Liver (tissue), 9 donors: ENCODE data around the gene ZSWIM6. TPM values are rescaled to one million over a fixed set of nuclear protein-coding genes. Genes with fewer than 3 reads are reported as not detected.

Experiments
- DNase-seq: peaks from one replicate; pipeline ENCODE4 v3.0.0-alpha.2; 2017; ENCODE audit warnings: low spot score
- H3K27ac ChIP-seq, 2 donors: one replicate each; pipeline ENCODE4 v1.7.0; 2013; ENCODE audit warnings: inconsistent platforms in 2 of 2, low read length in 2 of 2, control low read depth in 1 of 2, low read depth in 1 of 2, mild to moderate bottlenecking in 1 of 2
- H3K27me3 ChIP-seq, 4 donors: one replicate each; pipeline versions ENCODE4 v1.6.1 to v1.7.0; 2013; ENCODE audit warnings: low read length in 3 of 4, inconsistent platforms in 1 of 4, mild to moderate bottlenecking in 1 of 4, moderate library complexity in 1 of 4; ENCODE audit not compliant: control insufficient read depth in 4 of 4, insufficient read depth in 4 of 4
- H3K36me3 ChIP-seq, 4 donors: one replicate each; pipeline versions ENCODE4 v1.6.1 to v1.7.0; 2013; ENCODE audit warnings: low read length in 3 of 4, mild to moderate bottlenecking in 3 of 4, low read depth in 1 of 4, moderate library complexity in 1 of 4; ENCODE audit not compliant: control insufficient read depth in 4 of 4, insufficient read depth in 3 of 4
- H3K4me1 ChIP-seq, 4 donors: one replicate each; pipeline versions ENCODE4 v1.6.1 to v1.7.0; 2013; ENCODE audit warnings: low read length in 3 of 4, mild to moderate bottlenecking in 3 of 4, moderate library complexity in 1 of 4; ENCODE audit not compliant: control insufficient read depth in 4 of 4, insufficient read depth in 4 of 4
- H3K4me3 ChIP-seq, 3 donors: one replicate each; pipeline versions ENCODE4 v1.6.1 to v1.7.0; 2013; ENCODE audit warnings: low read length in 3 of 3, control low read depth in 1 of 3, low read depth in 1 of 3, mild to moderate bottlenecking in 1 of 3
- H3K9ac ChIP-seq, 2 donors: one replicate each; pipeline ENCODE4 v1.7.0; 2013; ENCODE audit warnings: low read length in 2 of 2, mild to moderate bottlenecking in 2 of 2, moderate library complexity in 2 of 2, control low read depth in 1 of 2, low read depth in 1 of 2
- H3K9me3 ChIP-seq, 4 donors: one replicate each; pipeline versions ENCODE4 v1.6.1 to v1.7.0; 2013; ENCODE audit warnings: low read length in 3 of 4; ENCODE audit not compliant: control insufficient read depth in 4 of 4
- ATF3 ChIP-seq: IDR thresholded peaks from 2 replicates; pipeline ENCODE4 v1.6.1; 2016; ENCODE audit warnings: antibody characterized with exemption
- EGR1 ChIP-seq, 2 donors: IDR thresholded peaks; 2 replicates each; pipeline ENCODE4 v1.6.1; 2016 to 2018; ENCODE audit warnings: antibody characterized with exemption in 2 of 2, low read depth in 2 of 2
- FOXA1 ChIP-seq: IDR thresholded peaks from 2 replicates; pipeline ENCODE4 v1.6.1; 2016; ENCODE audit warnings: antibody characterized with exemption
- FOXA2 ChIP-seq: IDR thresholded peaks from 2 replicates; pipeline ENCODE4 v1.6.1; 2016; ENCODE audit warnings: antibody characterized with exemption
- GABPA ChIP-seq, 2 donors: IDR thresholded peaks in 1 of 2; conservative IDR thresholded peaks in 1 of 2; 2 replicates each; pipeline ENCODE4 v1.6.1; 2016; ENCODE audit warnings: antibody characterized with exemption in 2 of 2, mild to moderate bottlenecking in 1 of 2, moderate library complexity in 1 of 2
- HNF4A ChIP-seq, 2 donors: conservative IDR thresholded peaks; 2 replicates each; pipeline ENCODE4 v1.6.1; 2016; ENCODE audit warnings: antibody characterized with exemption in 2 of 2, mild to moderate bottlenecking in 2 of 2
- HNF4G ChIP-seq: IDR thresholded peaks from 2 replicates; pipeline ENCODE4 v1.6.1; 2016; ENCODE audit warnings: antibody characterized with exemption
- JUND ChIP-seq, 2 donors: IDR thresholded peaks; 2 replicates each; pipeline ENCODE4 v1.6.1; 2016; ENCODE audit warnings: antibody characterized with exemption in 2 of 2
- MAX ChIP-seq: IDR thresholded peaks from 2 replicates; pipeline ENCODE4 v1.6.1; 2016; ENCODE audit warnings: antibody characterized with exemption
- NR2F2 ChIP-seq: IDR thresholded peaks from 2 replicates; pipeline ENCODE4 v1.6.1; 2016; ENCODE audit warnings: antibody characterized with exemption
- RAD21 ChIP-seq, 2 donors: IDR thresholded peaks; 2 replicates each; pipeline ENCODE4 v1.6.1; 2016; ENCODE audit warnings: antibody characterized with exemption in 2 of 2, mild to moderate bottlenecking in 2 of 2
- REST ChIP-seq: IDR thresholded peaks from 2 replicates; pipeline ENCODE4 v1.6.1; 2016; ENCODE audit warnings: antibody characterized with exemption, mild to moderate bottlenecking
- RXRA ChIP-seq, 2 donors: IDR thresholded peaks; 2 replicates each; pipeline ENCODE4 v1.6.1; 2017 to 2018; ENCODE audit warnings: antibody characterized with exemption in 2 of 2, mild to moderate bottlenecking in 1 of 2
- SP1 ChIP-seq: IDR thresholded peaks from 2 replicates; pipeline ENCODE4 v1.6.1; 2018; ENCODE audit warnings: antibody characterized with exemption, mild to moderate bottlenecking
- TAF1 ChIP-seq: conservative IDR thresholded peaks from 2 replicates; pipeline ENCODE4 v1.6.1; 2016; ENCODE audit warnings: antibody characterized with exemption, mild to moderate bottlenecking
- YY1 ChIP-seq: IDR thresholded peaks from 2 replicates; pipeline ENCODE4 v1.6.1; 2016; ENCODE audit warnings: antibody characterized with exemption, mild to moderate bottlenecking
- WGBS: extraction: QIAGEN DNeasy Blood & Tissue Kit; methylation state at CpG from one replicate; pipeline ENCODE4 v1.1.7; 2013; 5-methylcytosine and 5-hydroxymethylcytosine counted together
- polyA plus RNA-seq, 2 donors: library from polyadenylated mRNA; stranded (reverse) in 1 of 2; unstranded in 1 of 2; fragments of 200-250 nt in 1 of 2; fragments of >200 nt in 1 of 2; fragmentation: Nextera tagmentation in 1 of 2; extraction: Ambion mirVana in 1 of 2; gene quantifications; one replicate each; pipeline versions ENCODE4 v1.2.1 to v1.2.3, GENCODE V29; 2013 to 2015
- total RNA-seq, 2 donors: library from RNA; depleted of rRNA; stranded (reverse); fragments of >200 nt; gene quantifications; one replicate each; pipeline ENCODE4 v1.2.3, GENCODE V29; 2014
- TF ChIP-seq, protein P1 (sequence below): IDR thresholded peaks from 2 replicates; pipeline ENCODE4 v1.6.1; 2016; ENCODE audit warnings: antibody characterized with exemption
- donor health status: healthy.
- donor health status: healthy.
- donor health status: healthy.
- donor health status: healthy.
- donor health status: healthy.

The ZSWIM6 gene
- total and polyA plus RNA-seq, 4 donors: 1.3 to 5.2 (median 3.3) TPM

- 59% methylated on average over 9 of the region's 9 CpGs for WGBS
- no peak overlapping the region for H3K27ac ChIP-seq
- H3K4me1 ChIP-seq: peaks cover 0 to 3% (median 0%) of the 10 kb centered on the region in 4 donors
- no peaks in the 10 kb centered on the region for H3K36me3 ChIP-seq
- TF ChIP-seq ATF3 (no peak), TAF1 (no peak), REST (no peak), EGR1 (IDR thresholded peaks at IDR 0.05; ENCODE audit: low read depth in 2 of 2) (no peak), NR2F2 (no peak), SP1 (no peak), GABPA (IDR thresholded peaks at IDR 0.05 in 1 of 2, conservative IDR thresholded peaks at IDR 0.05 in 1 of 2) (no peak), JUND (IDR thresholded peaks at IDR 0.05) (no peak), RAD21 (IDR thresholded peaks at IDR 0.05) (no peak), HNF4A (conservative IDR thresholded peaks at IDR 0.05) (no peak), MAX (no peak), FOXA2 (no peak), HNF4G (no peak), FOXA1 (no peak), RXRA (IDR thresholded peaks at IDR 0.05) (no peak), YY1 (no peak)
- TF ChIP-seq, protein P1, sequence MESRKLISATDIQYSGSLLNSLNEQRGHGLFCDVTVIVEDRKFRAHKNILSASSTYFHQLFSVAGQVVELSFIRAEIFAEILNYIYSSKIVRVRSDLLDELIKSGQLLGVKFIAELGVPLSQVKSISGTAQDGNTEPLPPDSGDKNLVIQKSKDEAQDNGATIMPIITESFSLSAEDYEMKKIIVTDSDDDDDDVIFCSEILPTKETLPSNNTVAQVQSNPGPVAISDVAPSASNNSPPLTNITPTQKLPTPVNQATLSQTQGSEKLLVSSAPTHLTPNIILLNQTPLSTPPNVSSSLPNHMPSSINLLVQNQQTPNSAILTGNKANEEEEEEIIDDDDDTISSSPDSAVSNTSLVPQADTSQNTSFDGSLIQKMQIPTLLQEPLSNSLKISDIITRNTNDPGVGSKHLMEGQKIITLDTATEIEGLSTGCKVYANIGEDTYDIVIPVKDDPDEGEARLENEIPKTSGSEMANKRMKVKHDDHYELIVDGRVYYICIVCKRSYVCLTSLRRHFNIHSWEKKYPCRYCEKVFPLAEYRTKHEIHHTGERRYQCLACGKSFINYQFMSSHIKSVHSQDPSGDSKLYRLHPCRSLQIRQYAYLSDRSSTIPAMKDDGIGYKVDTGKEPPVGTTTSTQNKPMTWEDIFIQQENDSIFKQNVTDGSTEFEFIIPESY: no peak
- no peak for DNase-seq
- no peak overlapping the region for H3K4me3 ChIP-seq
- H3K9ac ChIP-seq: no peak overlapping the region
- no peaks in the 10 kb centered on the region for H3K9me3 ChIP-seq
- H3K27me3 ChIP-seq: no peaks in the 10 kb centered on the region
Observed at GRCh38 chr5:61319388-61320146, 12.5 kb upstream of the ZSWIM6 start.

GRCh38 chr5:61320860-61321259 is 11.2 kb upstream of the ZSWIM6 start:
- Histone ChIP-seq H3K9me3 (no peaks in the 10 kb centered on the region), H3K27me3 (no peaks in the 10 kb centered on the region), H3K27ac (no peak overlapping the region), H3K4me3 (no peak overlapping the region), H3K36me3 (no peaks in the 10 kb centered on the region), H3K9ac (no peak overlapping the region), H3K4me1 (peaks cover 0 to 3% (median 0%) of the 10 kb centered on the region in 4 donors)
- no peak for DNase-seq
- whole genome bisulfite sequencing: 90% methylated on average over 3 of the region's 3 CpGs
- TF ChIP-seq ATF3 (no peak), HNF4A (conservative IDR thresholded peaks at IDR 0.05) (no peak)
